ENCODE results near the gene MED13.

DNA sequence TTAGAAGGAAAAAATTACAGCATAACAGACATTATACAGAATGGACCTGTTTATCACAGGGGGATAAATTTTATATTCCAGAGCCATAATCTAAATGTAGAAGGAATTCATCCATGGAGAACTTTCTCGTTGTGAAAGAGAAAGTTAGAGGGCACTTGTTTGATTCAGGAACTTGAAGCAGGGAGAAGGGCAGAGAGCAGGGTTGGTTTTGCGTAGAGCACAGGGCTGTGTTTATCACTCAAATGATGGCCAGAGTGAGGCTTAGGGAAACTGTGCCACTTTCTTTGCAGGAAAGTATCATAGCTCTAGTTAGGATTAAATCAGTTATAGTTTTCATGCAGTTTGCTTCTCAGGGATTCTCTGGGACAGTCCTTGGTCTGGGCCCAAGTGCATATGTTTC is 29.1 kb upstream of the MED13 start:
- TF ChIP-seq, protein P1, sequence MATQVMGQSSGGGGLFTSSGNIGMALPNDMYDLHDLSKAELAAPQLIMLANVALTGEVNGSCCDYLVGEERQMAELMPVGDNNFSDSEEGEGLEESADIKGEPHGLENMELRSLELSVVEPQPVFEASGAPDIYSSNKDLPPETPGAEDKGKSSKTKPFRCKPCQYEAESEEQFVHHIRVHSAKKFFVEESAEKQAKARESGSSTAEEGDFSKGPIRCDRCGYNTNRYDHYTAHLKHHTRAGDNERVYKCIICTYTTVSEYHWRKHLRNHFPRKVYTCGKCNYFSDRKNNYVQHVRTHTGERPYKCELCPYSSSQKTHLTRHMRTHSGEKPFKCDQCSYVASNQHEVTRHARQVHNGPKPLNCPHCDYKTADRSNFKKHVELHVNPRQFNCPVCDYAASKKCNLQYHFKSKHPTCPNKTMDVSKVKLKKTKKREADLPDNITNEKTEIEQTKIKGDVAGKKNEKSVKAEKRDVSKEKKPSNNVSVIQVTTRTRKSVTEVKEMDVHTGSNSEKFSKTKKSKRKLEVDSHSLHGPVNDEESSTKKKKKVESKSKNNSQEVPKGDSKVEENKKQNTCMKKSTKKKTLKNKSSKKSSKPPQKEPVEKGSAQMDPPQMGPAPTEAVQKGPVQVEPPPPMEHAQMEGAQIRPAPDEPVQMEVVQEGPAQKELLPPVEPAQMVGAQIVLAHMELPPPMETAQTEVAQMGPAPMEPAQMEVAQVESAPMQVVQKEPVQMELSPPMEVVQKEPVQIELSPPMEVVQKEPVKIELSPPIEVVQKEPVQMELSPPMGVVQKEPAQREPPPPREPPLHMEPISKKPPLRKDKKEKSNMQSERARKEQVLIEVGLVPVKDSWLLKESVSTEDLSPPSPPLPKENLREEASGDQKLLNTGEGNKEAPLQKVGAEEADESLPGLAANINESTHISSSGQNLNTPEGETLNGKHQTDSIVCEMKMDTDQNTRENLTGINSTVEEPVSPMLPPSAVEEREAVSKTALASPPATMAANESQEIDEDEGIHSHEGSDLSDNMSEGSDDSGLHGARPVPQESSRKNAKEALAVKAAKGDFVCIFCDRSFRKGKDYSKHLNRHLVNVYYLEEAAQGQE (IDR thresholded peaks at IDR 0.05; ENCODE audit: insufficient read depth in 1 of 2, low read depth in 2 of 2, low read length in 2 of 2): no peak
- TF ChIP-seq TAF1 (IDR thresholded peaks at IDR 0.05; ENCODE audit: borderline replicate concordance, insufficient read depth, low read length) (no peak), SIN3A (IDR thresholded peaks at IDR 0.05; ENCODE audit: borderline replicate concordance, insufficient read depth, low read length) (no peak), POLR2AphosphoS5 (IDR thresholded peaks at IDR 0.05; ENCODE audit: low read depth, low read length) (no peak), FOXP2 (optimal IDR thresholded peaks at IDR 0.05; ENCODE audit: borderline replicate concordance, extremely low read depth, extremely low read length, insufficient read depth) (no peak)

All from PFSK-1 (cell line).